ENCODE data around the gene MYO5A. TPM values are rescaled to one million over a fixed set of nuclear protein-coding genes. Genes with fewer than 3 reads are reported as not detected.

MYO5A gene
- 155 and 206 TPM in 2 replicates for total RNA-seq

GRCh38 chr15:52528564-52529340, at the start of gene MYO5A:
TSS of gene MYO5A (minus strand) at chr15:52528880. CDS start at chr15:52528806, 74 bp downstream.

GRCh38 chr15:52568601-52569585, 40.2 kb upstream of the MYO5A start, which contains the start of gene ARPP19:
TSS of gene ARPP19 (minus strand) at chr15:52569030. CDS start at chr15:52568892, 138 bp downstream.

DNA sequence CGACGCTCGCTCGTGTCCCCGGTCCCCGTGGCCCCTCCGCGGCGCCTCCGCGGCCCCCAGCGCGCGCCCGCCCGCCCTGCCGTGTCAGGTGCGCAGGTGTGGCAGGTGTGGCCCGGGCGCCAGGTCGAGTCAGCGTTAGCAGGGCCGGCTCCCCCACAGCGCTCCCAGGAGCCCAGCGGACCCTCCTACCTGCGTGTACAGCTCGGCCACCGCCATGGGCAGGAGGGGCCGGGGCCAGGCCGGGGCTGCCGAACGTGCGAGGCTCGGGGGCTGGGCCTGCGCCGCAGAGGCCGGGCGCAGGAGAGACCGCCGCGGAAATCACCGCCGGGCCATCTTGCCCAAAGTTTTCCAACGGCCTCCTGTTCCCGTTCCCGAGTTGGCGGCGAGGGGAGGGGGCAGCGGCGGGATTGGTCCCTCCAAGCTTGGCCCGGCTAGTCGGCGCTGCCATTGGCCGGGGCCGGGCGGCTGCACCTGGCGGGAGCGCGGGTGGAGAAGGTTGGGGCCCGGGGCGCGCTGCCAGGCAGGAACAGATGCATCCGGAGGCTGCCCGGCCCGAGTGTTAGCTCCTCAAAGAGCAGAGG, 233.2 kb downstream of the MYO5A start, which contains the start of gene MYO5C:
Gene MYO5C, minus strand, starts transcription at position 384 of the 581 bp plus-strand sequence. Its CDS starts 168 bp downstream, at position 216.

Small RNA genes lying within 50 kb of the gene (small RNA-seq; reads per million reads assigned to genes)
- 0.11 reads per million for gene MIR1266

Other genes with a start within 250 kb of the MYO5A start
- 26.1 and 36.7 TPM in 2 replicates for gene MYO5C, start 233.1 kb downstream of the MYO5A start, total RNA-seq
- 171 and 225 TPM in 2 replicates for gene ARPP19, start 40.1 kb upstream of the MYO5A start, total RNA-seq
- gene ATOSA, start 150.5 kb upstream of the MYO5A start, total RNA-seq: 44.7 and 59.6 TPM in 2 replicates

All from vein endothelial cell (primary cell).